ENCODE measurements around the gene ZNF185. TPM values are rescaled to one million over a fixed set of nuclear protein-coding genes. Genes with fewer than 3 reads are reported as not detected.

The ZNF185 gene
- total RNA-seq, 1 donor from 2014 or later: 6.3 TPM

Other genes with a start within 250 kb of the ZNF185 start
- gene MAGEA3, start 199.3 kb upstream of the ZNF185 start, total RNA-seq: not detected
- not detected for gene CSAG2, start 188.8 kb upstream of the ZNF185 start, total RNA-seq
- not detected for gene MAGEA2B, start 183.4 kb upstream of the ZNF185 start, total RNA-seq
- gene CSAG1, start 164.3 kb upstream of the ZNF185 start, total RNA-seq: not detected
- not detected for gene MAGEA12, start 164.3 kb upstream of the ZNF185 start, total RNA-seq
- not detected for gene MAGEA2, start 144.2 kb upstream of the ZNF185 start, total RNA-seq
- not detected for gene CSAG3, start 138.8 kb upstream of the ZNF185 start, total RNA-seq
- not detected for gene MAGEA6, start 128.4 kb upstream of the ZNF185 start, total RNA-seq
- 22.1 TPM for gene CETN2, start 67.3 kb upstream of the ZNF185 start, total RNA-seq
- gene NSDHL, start 67.0 kb upstream of the ZNF185 start, total RNA-seq: 35.4 TPM
- not detected for gene PNMA5, start 96.0 kb downstream of the ZNF185 start, total RNA-seq
- 0.22 TPM for gene PNMA3, start 158.4 kb downstream of the ZNF185 start, total RNA-seq
- 2.5 TPM for gene PNMA6A, start 174.4 kb downstream of the ZNF185 start, total RNA-seq